SH-SY5Y (cell line): ENCODE measurements around the gene DPYD.

ENCODE experiments used
- GATA2 ChIP-seq: IDR thresholded peaks from 2 replicates; pipeline ENCODE4 v1.6.1; 2011; ENCODE audit warnings: mild to moderate bottlenecking, low read depth, low read length
- GATA3 ChIP-seq: IDR thresholded peaks from 2 replicates; pipeline ENCODE4 v1.6.1; 2011; ENCODE audit warnings: low read depth, mild to moderate bottlenecking, low read length, moderate library complexity

GRCh38 chr1:97623220-97623619, 297.6 kb downstream of the DPYD start:
- TF ChIP-seq GATA2 = no peak
- no peak for TF ChIP-seq GATA3
